Activated CD8-positive, alpha-beta memory T cell treated with anti-CD3 and anti-CD28 coated beads, Interleukin-2, amount 50 U/mL, for 48 hours (primary cell): ENCODE data around the gene SURF2.

Experiments used
- DNase-seq: peaks from one replicate; pipeline ENCODE4 v3.0.0-alpha.2; 2020

Gene SURF2

DNA sequence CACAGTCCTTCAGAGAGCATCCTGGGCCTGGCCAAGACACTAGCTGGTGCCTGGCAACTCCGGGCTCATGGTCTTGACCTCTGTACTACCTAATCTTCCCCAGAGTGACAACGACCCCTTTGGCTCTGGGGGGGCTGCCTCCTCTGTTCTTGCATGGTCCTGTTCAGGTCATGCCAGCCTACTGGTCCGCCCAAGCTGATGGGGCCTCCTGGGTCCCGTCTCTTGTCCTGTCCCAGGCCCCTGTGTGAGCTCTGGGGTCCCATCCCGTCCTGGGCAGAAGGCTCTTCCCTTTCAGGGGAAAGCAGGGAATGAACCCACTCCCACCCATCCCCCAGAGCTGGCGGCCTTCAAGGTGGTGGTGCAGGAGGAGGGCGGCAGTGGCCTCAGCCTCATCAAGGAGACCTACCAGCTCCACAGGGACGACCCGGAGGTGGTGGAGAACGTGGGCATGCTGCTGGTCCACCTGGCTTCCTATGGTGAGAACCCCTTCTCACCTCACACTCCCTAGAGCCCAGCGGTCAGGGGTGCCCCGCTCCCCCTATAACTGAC is 48.2 kb downstream of the SURF2 start:
- no peak for DNase-seq

DNA sequence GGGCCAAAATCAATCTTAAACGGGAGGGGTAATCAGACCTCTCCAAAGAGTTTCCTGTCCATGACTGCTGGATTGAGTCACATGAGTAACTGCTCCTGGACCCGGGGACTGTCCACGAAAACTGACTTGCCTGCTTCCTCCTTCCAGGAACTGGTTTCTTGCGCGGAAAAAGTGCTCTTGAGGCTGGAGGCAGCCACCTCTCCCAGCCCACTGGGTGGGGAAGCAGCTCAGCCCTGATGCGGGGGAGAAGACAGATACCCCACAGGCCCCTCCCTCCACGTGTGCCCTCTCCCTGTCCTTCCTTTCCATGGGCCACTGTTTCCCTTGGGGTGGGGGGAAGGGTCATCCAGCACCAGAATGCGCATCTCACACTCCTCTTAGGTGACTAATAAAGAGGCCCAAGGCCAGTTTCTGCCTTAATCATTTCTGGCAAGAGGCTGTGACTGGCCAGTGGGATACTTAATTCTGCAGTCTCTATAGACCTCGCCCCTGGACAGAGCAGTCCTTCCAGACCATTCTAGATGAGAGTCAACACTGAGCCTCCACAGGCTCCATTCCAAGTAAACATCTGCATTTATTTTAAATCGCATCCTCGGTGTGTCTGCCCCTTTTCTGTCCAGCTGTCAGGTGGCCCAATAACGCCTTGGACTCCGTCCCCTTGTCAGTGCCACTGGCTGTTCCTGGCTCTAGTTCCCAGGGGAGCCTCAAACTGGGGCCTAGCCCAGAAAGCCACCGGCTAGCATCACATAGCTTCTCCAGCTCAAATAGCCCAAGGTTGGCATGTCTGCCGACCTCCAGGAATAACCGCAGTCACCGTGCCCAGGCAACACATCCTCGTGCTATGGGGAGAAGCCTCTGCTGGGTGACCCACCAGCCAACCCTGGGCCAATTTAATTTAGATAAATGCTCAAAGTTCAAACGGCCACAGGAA is 49.4 kb downstream of the SURF2 start:
- DNase-seq: no peak

DNA sequence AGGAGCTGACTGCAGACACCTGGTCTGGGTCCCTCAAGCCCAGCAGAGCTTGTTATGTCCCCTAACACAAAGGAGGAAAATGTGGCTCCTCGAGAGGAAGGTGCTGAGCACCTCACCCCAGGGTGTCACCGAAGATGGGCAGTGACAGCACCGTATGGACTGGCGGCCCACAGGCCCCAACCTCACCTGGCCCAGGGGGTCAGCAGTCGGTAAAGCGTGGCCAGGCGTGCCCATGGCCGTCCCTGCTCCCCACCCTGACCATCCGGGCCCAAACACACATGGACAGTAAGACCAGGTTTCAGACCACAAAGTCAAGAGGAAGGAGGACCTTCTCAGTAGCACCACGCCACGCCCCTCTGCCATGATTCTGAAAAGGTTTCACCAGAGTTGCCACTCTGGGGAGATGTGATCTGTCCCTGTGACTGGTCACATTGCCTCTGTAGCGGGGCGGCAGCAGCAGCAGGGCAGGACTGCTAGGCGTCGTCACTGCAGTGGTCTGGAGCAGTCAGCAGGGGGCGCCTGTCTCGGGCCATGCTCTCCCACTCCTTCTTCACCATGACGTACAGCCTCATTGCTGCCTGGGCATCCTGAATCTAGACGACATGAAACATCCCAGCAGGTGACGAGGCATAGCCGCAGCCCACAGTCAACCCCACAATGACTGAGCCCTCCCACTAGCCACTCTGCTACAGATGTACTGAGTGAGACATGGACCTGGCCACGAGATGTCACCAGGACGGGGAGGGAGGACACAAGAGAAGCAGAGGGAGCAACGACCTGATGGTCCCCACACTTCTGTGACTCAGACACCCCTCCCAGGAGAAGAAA is 50.3 kb downstream of the SURF2 start:
- DNase-seq: peak; percentile 94

DNA sequence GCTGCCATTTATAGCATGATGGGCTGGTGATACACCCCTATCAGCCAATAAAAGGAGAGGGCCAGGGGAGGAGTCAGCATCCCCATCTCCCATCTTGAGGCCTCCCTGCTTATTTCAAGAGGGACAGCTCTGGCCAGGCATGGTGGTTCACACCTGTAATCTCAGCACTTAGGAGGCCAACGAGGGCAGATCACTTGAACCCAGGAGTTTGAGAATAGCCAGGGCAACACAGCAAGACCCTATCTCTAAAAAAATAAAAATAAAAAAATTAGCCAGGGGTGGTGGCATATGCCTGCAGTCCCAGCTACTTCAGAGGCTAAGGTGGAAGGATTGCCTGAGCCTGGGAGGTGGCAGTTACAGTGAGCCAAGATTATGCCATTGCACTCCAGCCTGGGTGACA is 51.7 kb downstream of the SURF2 start:
- DNase-seq: no peak
